Pancreas (tissue), 10 donors: ENCODE results near the gene KLHL30. TPM values are rescaled to one million over a fixed set of nuclear protein-coding genes. Genes with fewer than 3 reads are reported as not detected.

Experiments used
- ATAC-seq, 4 donors: fragments of 200-7000 bp; cut with Tn5 transposase; one replicate each; pipeline versions ENCODE4 v1.8.0 to v1.9.1; 2020; ENCODE audit warnings: mild to moderate bottlenecking in 4 of 4, moderate library complexity in 4 of 4
- DNase-seq, 6 donors: peaks; one replicate each; pipeline ENCODE4 v3.0.0-alpha.2; 2020
- FAIRE-seq: peaks from 2 replicates; lab custom pipeline; 2012; peaks lifted over from hg19 to GRCh38; lab: Jason Lieb, UNC
- H3K27ac ChIP-seq, 4 donors: fragments of 200-600 bp; sonication (generic); 1 replicate in 3 of 4; 2 replicates in 1 of 4; pipeline versions ENCODE4 v1.5.0 to v1.8.0; 2020
- H3K27me3 ChIP-seq, 4 donors: fragments of 200-600 bp; one replicate each; pipeline ENCODE4 v1.8.0; 2021
- H3K36me3 ChIP-seq, 3 donors: fragments of 200-600 bp; sonication (generic) in 1 of 3; one replicate each; pipeline versions ENCODE4 v1.5.0 to v1.8.0; 2020 to 2021
- H3K4me1 ChIP-seq, 3 donors: fragments of 200-600 bp; one replicate each; pipeline ENCODE4 v1.8.0; 2021
- H3K4me3 ChIP-seq, 4 donors: fragments of 200-600 bp; sonication (generic) in 2 of 4; one replicate each; pipeline versions ENCODE4 v1.5.0 to v1.8.0; 2020 to 2021
- H3K9me3 ChIP-seq, 4 donors: fragments of 200-600 bp; one replicate each; pipeline ENCODE4 v1.8.0; 2021
- WGBS, 2 donors: extraction: QIAGEN DNeasy Blood & Tissue Kit; methylation state at CpG; one replicate each; pipeline ENCODE4 v1.1.7; 2013; 5-methylcytosine and 5-hydroxymethylcytosine counted together
- intact Hi-C, 3 donors: fragments of 100-400 bp; cut with DNase I; formaldehyde crosslinking; loops; one replicate each; pipeline versions ENCODE4 v1.11.1 to v1.14.2; 2022
- polyA plus RNA-seq, 2 donors: library from polyadenylated mRNA; stranded (reverse); fragments of 200-250 nt; gene quantifications; one replicate each; pipeline ENCODE4 v1.2.3, GENCODE V29; 2013
- total RNA-seq, 6 donors: library from RNA; stranded (reverse); fragmentation: NEBNext Ultra II Directional in 4 of 6; extraction: Animal tissue kit (Norgen Biotek cat#: 25700) in 4 of 6; gene quantifications; one replicate each; pipeline versions ENCODE4 v1.2.1 to v1.2.4, GENCODE V29; 2021 to 2023
- TF ChIP-seq, protein P1 (sequence below), 4 donors: fragments of 200-600 bp; sonication (generic) in 3 of 4; IDR thresholded peaks; one replicate each; pipeline versions ENCODE4 v1.5.0 to v1.8.0; 2021; ENCODE audit warnings: antibody characterized with exemption in 4 of 4
- donor health status: healthy with polysubstance abuse.
- donor health status: DM: no; HTN: no; CAD: no; lungs with moderate emphysema.
- donor health status: DM: no; HTN: no; CAD: no.
- donor health status: control.
- donor health status: control.
- donor health status: Bipolar disorder and iron deficiency.
- donor health status: DM: yes; HTN: yes; CAD: no.
- donor health status: DM: no; HTN: no; CAD: no.
- donor health status: DM: no; HTN: no; CAD: no.
- donor health status: DM: yes; HTN: yes; CAD: no.

The KLHL30 gene
- total and polyA plus RNA-seq, 8 donors, result 0.03 to 0.14 (median 0.11) TPM; not detected in 2

DNA sequence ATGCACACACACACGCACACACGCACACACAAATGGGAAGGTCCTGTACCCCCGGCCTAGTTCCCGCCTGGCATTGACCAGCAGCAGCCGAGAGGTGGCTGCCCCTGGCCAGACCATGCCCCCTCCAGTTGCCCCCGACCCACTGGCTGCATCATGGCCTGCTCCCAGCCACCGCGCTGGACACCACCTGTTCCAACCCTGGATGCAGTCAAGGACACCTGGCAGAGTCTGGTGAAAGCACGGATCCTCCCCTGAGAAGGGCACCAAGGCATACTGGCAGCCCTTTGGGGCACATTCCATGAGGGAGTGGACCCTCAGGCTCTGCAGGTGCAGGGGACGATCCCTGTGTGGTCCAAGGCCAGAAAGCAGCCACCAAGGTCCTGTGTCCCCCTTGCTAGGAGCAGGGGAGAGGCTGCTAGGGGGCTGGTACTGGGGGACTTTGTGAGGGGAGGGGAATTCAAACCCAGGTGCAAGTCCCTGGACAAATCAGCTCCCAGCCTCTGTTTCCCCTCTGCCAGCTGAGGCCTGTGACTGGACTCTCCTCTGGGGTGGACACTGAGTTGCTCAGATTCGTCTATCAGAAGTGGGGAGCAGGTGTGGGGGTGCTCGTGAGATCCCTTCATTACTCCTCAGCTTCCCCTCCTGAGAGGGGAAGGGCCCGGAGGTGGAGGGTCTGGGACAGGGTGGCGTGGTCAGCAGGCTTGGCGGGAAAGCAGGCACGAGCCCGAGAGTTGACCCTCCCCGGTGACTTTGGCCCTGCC, 34.8 kb upstream of the KLHL30 start:
- Histone ChIP-seq H3K27me3 (no peaks in the 10 kb centered on the region), H3K36me3 (no peaks in the 10 kb centered on the region), H3K4me1 (no peaks in the 10 kb centered on the region), H3K4me3 (no peak overlapping the region), H3K27ac (no peak overlapping the region), H3K9me3 (no peaks in the 10 kb centered on the region)
- DNase-seq (peak in 4 of 6 donors; percentile 1 to 63 (median 8)), ATAC-seq (no peak), FAIRE-seq (no peak)
- intact Hi-C loops, result no loop called here
- TF ChIP-seq, protein P1, sequence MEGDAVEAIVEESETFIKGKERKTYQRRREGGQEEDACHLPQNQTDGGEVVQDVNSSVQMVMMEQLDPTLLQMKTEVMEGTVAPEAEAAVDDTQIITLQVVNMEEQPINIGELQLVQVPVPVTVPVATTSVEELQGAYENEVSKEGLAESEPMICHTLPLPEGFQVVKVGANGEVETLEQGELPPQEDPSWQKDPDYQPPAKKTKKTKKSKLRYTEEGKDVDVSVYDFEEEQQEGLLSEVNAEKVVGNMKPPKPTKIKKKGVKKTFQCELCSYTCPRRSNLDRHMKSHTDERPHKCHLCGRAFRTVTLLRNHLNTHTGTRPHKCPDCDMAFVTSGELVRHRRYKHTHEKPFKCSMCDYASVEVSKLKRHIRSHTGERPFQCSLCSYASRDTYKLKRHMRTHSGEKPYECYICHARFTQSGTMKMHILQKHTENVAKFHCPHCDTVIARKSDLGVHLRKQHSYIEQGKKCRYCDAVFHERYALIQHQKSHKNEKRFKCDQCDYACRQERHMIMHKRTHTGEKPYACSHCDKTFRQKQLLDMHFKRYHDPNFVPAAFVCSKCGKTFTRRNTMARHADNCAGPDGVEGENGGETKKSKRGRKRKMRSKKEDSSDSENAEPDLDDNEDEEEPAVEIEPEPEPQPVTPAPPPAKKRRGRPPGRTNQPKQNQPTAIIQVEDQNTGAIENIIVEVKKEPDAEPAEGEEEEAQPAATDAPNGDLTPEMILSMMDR (IDR thresholded peaks at IDR 0.05), result no peak
- WGBS, 2 donors, result 84 to 90% methylated on average over 18 of the region's 18 CpGs

DNA sequence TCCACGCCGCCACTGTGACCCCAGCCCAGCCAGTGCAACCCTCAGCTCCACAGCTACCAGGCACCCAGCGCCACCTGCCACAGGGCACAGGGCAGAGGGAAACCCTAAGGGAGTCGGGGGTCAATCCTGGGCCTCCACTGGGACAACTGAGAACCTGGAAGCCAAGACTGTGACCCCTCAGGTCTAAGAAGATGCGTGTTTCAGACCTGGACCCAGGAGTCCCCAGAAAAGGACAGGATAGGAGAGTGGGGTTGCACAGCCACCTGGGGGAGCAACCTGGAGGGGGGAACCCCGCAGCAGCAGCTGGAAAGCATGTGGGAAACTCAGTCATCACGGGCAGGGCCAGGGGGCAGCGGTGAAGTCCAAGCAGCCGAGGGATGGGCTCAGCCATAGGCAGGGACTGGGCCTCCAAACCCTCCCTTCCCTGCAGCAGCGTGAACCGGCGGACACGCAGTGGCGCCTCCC, 34.2 kb upstream of the KLHL30 start:
- no peak overlapping the region for H3K4me3 ChIP-seq
- TF ChIP-seq, protein P1 (IDR thresholded peaks at IDR 0.05), result no peak
- no peaks in the 10 kb centered on the region for H3K4me1 ChIP-seq
- DNase-seq (peak in 3 of 6 donors; percentile 1 to 45 (median 12)), FAIRE-seq (no peak), ATAC-seq (no peak)
- intact Hi-C loops, result no loop called here
- no peaks in the 10 kb centered on the region for H3K36me3 ChIP-seq
- WGBS, 2 donors, result 90 to 95% methylated on average over 14 of the region's 14 CpGs
- no peak overlapping the region for H3K27ac ChIP-seq
- no peaks in the 10 kb centered on the region for H3K9me3 ChIP-seq
- no peaks in the 10 kb centered on the region for H3K27me3 ChIP-seq

DNA sequence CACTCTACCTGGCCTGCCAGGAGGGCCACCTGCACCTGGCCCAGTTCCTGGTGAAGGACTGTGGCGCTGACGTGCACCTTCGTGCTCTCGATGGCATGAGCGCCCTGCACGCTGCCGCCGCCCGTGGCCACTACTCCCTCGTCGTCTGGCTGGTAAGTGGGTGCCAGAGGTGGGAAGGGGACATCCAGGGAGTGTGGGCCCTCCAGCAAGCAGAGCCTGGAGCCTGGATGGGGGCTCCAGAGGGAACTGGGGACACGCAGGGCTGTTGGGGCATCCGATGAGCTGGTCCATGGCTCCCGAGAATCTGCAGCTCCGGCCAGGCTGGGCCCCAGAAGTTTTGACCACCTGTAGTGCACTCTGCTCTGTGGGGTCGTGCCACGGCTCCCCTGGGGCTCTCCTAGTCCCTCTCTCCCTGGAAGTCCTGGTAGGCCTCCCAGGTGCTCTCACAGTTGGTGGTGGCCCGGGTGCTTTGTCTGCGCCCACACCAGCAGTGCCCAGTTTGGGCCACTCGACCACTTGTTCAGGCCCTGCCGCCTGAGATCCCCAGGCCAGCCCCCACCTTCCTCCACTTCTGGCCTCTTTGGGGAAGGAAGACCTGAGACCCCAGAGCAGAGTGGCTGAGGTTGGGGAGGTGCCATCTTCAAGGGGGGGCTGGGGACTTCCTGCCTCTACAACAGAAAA, 33.6 kb upstream of the KLHL30 start:
- Histone ChIP-seq H3K27me3 (no peaks in the 10 kb centered on the region), H3K27ac (no peak overlapping the region), H3K9me3 (no peaks in the 10 kb centered on the region), H3K36me3 (no peaks in the 10 kb centered on the region), H3K4me1 (no peaks in the 10 kb centered on the region), H3K4me3 (no peak overlapping the region)
- DNase-seq, result peak in 4 of 6 donors; percentile 1 to 68 (median 32)
- intact Hi-C loops, result no loop called here
- TF ChIP-seq, protein P1 (IDR thresholded peaks at IDR 0.05), result no peak
- no peak for ATAC-seq
- FAIRE-seq, result no peak
- WGBS, 2 donors, result 93 to 95% methylated on average over 21 of the region's 21 CpGs

DNA sequence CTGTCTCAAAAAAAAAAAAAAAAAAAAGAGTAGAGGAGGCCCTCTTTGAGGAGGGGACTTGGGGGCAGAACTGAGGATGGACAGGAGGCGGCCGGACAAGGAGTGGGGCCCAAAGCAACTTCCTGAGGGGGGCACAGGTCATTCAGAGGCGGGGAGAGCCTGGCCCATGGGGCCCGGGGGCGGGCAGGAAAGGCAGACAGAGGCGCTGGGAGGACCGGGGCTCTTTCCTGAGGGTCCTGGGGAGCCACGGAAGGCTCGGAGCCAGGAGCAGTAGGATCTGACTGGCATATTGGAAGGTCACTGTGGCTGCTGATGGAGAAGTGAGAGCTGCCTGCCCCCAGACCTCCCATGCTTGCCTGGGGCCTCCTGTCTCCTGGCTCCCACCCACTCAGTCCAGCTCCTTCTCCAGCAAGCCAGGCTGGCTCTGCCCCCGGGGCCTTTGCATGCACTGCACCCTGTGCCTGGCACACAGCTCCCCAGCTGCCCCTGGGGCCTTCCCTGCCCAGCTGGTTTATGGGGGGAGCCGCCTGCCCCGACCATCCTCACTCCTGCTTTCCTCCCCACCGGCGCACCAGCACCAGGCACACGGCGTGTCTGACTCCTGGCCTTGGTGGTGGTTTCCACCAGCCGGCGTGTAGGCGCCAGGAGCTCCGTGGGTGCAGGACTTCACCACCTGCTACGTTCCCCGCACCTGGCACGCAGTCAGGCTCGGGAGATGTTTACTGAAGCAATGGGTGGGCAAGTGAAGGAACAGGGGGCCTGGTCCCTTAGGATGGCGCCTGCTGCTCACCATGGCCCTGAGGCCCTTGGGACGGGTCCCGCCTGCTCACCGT, 32.7 kb upstream of the KLHL30 start:
- no peak overlapping the region for H3K4me3 ChIP-seq
- intact Hi-C loops, result no loop called here
- no peaks in the 10 kb centered on the region for H3K4me1 ChIP-seq
- no peaks in the 10 kb centered on the region for H3K9me3 ChIP-seq
- H3K36me3 ChIP-seq, result no peaks in the 10 kb centered on the region
- 86% methylated on average over 23 to 28 of the region's 28 CpGs for WGBS, 2 donors
- peak in 4 of 6 donors; percentile 2 to 68 (median 40) for DNase-seq
- TF ChIP-seq, protein P1 (IDR thresholded peaks at IDR 0.05), result no peak
- H3K27me3 ChIP-seq, result no peaks in the 10 kb centered on the region
- H3K27ac ChIP-seq, result no peak overlapping the region
- ATAC-seq, result no peak
- no peak for FAIRE-seq
